Cardiac fibroblast (primary cell): Measurements from ENCODE around the gene MINDY1.
A peak's percentile ranks its signal among the peaks of the same experiment; 100 is the strongest.

ENCODE experiments used
- DNase-seq, 2 donors: peaks; one replicate each; pipeline versions ENCODE4 v3.0.0 to v3.0.0-alpha.2; 2010; ENCODE audit warnings: low read depth in 2 of 2
- H3K4me3 ChIP-seq, 2 donors: replicated peaks in 1 of 2; 1 replicate in 1 of 2; 2 replicates in 1 of 2; pipeline ENCODE4 v1.5.1; 2011; ENCODE audit warnings: low read depth in 2 of 2, low read length in 2 of 2, mild to moderate bottlenecking in 2 of 2, moderate library complexity in 1 of 2
- CTCF ChIP-seq: IDR thresholded peaks from one replicate; pipeline ENCODE4 v1.5.1; 2011; ENCODE audit warnings: low read depth, mild to moderate bottlenecking, low read length, inconsistent platforms

MINDY1 gene

DNA sequence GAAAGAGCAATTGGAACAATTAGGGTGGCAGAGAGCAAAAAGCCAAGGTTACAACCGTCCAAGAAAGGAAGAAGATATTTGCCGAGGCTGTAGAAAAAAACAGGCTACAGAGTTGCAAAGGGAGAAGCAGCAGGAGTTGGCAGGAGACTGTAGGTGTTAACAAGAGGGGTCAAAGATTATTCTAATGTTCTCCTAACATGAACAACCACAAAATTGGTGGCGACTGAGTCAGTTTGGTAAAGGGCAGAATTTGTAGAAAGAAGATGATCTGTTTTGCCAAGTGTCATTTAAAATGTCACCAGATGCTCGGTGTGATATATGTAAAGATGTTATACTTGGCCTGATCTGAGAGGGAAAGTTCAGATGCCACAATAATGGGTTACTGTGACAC is 1.1 kb upstream of the MINDY1 start:
- DNase-seq, result no peak
- peak overlapping the region in 1 of 2 donors; percentile 2 for H3K4me3 ChIP-seq
- TF ChIP-seq CTCF, result no peak

- peak overlapping the region; percentile 61 to 63 for H3K4me3 ChIP-seq
- DNase-seq, result no peak
- no peak for TF ChIP-seq CTCF
Observed at GRCh38 chr1:151005729-151006319, 878 bp downstream of the MINDY1 start.

- no peak for DNase-seq
- no peak overlapping the region for H3K4me3 ChIP-seq
Observed at GRCh38 chr1:151003180-151003579, 3.5 kb downstream of the MINDY1 start.

DNA sequence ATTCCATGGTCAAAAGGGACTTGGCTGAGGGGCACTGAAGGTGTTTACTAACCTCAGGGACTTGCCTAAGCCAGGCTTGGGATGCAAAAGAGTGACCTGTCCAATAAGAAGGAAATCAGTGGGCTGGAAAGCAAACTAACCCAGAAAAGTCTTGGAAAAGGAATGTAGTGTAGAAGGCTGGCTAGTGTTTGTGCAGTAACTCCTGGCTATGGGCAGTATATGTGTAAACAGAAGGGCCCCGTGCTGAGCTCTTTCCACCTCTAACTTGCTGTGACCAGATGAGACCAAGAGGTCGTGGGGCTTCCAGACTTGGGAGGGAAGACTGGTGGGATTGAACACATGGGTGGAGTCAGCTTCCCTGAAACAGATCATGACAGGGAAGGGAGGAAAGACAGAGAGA is 4.1 kb downstream of the MINDY1 start:
- no peak for TF ChIP-seq CTCF
- H3K4me3 ChIP-seq, result no peak overlapping the region

More at GRCh38 chr1:151003180-151003579, 3.5 kb downstream of the MINDY1 start:
- TF ChIP-seq CTCF, result no peak

GRCh38 chr1:151002051-151002450 is 4.7 kb downstream of the MINDY1 start:
- no peak overlapping the region for H3K4me3 ChIP-seq
- DNase-seq, result no peak
- no peak for TF ChIP-seq CTCF

More for the DNA sequence above, 4.1 kb downstream of the MINDY1 start:
- no peak for DNase-seq

- DNase-seq, result peak in 1 of 2 donors; percentile 41
- TF ChIP-seq CTCF, result no peak
- H3K4me3 ChIP-seq, result no peak overlapping the region
Observed at GRCh38 chr1:151001602-151002001, 5.1 kb downstream of the MINDY1 start.

DNA sequence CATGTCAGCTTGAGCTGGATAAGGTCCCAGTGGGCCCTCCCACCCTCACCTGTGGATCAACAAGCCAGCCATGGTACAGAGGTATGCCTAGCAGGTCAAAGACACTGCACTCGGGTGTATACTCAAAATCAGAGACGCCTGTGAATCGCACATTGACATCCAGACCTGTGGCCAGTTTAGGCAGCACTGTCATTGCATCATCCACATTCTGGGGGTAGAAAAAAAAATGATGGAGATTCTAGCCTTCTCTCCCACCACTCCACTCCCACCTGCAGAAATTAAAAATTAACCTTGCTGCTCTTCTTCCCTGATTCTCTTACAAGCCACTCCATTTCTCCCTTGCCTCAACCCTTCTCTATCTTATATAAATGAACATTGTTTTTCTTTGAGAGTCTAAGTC is 6.3 kb downstream of the MINDY1 start:
- TF ChIP-seq CTCF, result no peak
- H3K4me3 ChIP-seq, result no peak overlapping the region
- no peak for DNase-seq
